CD4-positive, alpha-beta T cell treated with Interleukin-15 for 1 hour (primary cell): ENCODE results near the gene SLA2.

Experiments
- DNase-seq: peaks from one replicate; pipeline ENCODE4 v3.0.0-alpha.2; 2020

SLA2 gene

DNA sequence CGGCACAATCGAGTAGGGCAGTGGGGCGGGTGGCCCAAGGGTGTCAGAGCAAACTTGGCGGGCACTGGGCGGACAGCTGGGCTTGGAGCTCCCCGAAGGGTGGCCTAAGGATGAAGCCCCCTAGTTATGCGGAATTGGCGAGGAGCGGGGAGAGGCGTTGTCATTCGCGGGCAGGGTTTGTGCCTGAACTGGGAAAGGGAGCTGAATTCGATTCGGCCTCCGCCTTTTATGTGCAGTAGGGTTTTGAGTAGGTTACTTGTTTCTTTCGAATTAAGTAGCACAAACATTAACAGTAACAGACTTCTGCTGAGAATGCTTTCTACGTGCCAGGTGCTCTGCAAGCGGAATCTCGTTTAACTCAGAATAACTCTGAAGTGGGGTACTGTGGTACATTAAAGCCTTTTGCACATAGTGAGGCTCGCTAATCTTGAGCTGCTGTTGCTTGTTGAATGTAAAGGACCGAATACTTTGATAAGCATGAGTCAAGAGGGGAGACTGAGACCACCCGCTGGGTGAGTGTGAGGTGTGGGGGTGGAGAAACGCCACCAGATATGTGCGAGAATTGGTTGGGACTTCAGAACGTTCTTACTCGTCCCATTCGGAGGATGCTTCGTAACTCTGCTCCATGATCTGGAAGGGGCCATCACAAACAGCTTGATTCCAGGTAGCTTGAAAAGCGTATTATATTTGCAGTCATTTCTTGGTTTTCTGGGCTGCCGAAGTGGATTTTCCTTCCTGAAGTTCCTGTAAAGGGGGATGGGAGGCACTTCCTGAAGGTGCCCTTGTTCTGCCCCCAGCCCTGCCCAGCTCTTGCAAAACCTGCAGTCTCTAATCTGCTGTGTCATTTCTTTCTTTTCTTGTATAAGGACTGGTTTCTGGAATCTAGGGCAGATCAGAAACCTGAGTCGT lies 39.6 kb downstream of the SLA2 start:
- DNase-seq = peak; percentile 41

DNA sequence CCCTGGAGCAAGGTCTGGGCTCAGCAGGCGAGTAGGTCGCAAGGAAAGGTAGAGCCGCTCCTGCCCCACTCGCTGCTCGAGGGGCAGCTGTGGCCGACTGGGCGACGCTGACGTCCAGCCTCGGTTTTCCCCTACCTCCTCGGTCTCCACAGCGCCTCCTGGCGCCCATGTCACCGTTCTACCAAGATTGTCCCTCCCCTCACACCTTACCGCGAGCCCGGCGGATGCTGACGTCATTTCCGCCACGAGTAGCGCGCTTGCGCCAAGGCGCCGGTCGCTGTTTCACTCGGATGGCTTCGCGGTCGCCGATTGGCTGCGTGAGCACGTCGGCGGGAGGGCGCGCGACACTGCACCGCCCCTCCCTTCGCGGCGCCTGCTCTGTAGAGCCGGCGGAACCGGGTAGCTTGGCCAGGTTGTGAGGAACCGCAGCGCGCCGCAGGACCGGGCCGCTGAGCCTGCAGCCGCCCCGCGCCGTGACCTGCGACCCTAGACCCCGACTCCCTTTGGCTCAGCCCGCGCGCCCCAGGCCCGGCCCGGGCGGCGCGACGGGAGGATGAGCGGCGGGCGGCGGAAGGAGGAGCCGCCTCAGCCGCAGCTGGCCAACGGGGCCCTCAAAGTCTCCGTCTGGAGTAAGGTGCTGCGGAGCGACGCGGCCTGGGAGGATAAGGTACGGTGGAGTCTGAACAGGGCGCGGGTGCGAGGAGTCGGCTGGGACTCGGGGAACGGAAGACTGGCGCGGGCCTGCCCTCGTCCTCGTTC lies 40.4 kb downstream of the SLA2 start, which contains the start of gene RAB5IF:
RAB5IF (plus strand) TSS at position 381 of the 759 bp plus-strand sequence; CDS start at position 554, 173 bp downstream.
- peak; percentile 99 for DNase-seq

DNA sequence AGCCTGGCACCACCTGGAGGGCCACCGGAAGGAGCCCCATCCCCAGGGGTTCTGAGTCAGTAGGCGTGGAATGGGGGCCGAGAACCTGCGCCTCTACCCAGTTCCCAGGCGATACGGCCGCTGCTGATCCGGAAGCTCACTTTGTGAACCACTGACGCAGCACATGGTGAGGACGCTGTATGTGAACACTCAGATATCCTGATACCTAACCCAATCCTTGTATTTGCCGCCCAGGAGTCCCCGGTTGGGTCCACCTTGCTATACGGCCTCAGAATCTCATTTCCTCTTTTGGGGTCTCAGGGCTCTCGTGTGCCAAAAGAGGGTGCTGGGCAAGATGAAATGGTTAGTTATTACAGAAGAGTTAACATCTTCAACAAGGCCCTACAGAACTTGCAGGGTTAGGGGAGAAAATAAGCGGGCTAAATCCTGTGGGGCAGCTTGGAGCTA lies 41.0 kb downstream of the SLA2 start:
- DNase-seq = peak; percentile 74

DNA sequence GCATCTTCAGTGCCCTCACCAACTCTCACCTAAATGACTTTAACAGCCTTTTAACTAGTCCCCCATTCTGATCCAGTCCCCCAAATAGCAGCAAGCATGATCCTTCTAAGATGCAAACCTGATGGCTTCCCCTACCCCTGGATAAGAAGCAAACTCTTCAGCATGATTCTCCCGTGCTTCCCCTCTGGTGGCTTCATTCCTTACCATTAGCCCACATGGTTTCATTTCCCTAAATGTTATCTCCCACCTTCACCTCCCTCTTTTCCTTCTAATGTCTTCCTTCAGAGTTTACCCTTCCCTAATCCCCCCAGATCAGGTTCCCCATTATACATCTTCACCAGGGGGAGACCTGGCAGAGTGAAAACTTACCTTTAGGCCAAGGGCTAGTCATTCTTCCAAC lies 44.5 kb downstream of the SLA2 start:
- no peak for DNase-seq

DNA sequence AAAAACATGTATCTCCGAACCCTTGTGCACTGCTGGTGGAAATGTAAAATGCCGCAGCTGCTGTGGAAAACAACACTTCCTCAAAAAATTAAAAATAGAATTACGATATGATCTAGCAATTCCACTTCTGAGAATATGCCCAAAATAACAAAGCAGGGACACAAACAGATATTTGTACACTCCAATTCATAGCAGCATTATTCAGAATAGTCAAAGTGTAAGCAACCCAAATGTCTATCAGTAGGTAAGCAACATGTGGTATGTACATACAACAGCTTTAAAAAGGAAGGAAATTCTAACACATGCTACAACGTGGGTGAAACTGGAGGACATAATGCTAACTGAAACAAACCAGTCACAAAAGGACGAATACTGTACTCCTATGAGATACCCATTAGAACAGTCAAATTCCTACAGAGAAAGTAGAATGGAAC lies 46.1 kb downstream of the SLA2 start:
- DNase-seq = no peak

GRCh38 chr20:36593347-36593929 lies 52.6 kb downstream of the SLA2 start:
- no peak for DNase-seq

- peak; percentile 74 for DNase-seq
Measured at GRCh38 chr20:36591854-36592641, 53.9 kb downstream of the SLA2 start.

- DNase-seq = no peak
Measured at GRCh38 chr20:36591281-36591680, 54.7 kb downstream of the SLA2 start.

DNA sequence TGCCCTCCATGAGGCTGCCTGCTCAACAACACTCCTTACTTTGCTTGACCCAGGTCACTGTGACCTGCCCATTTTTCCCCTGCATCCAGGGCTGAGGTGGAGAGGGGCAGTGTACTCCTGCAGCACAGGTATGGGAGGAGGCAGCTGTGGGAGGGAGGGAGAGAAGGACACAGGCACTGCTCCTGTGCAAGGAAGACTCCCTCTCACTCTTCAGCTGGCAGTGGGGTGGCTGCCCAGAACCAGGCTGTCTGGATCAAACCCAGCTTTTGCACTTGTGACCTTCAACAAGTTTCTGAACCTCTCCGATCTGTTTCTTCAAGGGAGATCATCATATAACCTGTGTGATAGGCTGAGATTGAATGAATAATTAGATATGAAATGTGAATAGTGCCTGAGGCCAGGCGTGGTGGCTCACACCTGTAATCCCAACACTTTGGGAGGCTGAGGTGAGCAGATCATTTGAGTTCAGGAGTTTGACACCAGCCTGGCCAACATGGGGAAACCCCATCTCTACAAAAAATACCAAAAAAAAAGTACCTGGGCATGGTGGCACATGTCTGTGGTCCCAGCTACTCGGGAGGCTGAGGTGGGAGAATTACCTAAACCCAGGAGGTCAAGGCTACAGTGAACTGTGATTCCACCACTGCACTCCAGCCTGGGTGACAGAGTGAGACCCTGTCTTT lies 58.5 kb downstream of the SLA2 start:
- DNase-seq = no peak

- DNase-seq = no peak
Measured at GRCh38 chr20:36585410-36586125, 60.4 kb downstream of the SLA2 start.

- DNase-seq = no peak
Measured at GRCh38 chr20:36584018-36584481, 61.9 kb downstream of the SLA2 start.

- no peak for DNase-seq
Measured at GRCh38 chr20:36582821-36583220, 63.2 kb downstream of the SLA2 start.

- DNase-seq = no peak
Measured at GRCh38 chr20:36582322-36582721, 63.7 kb downstream of the SLA2 start.

- DNase-seq = no peak
Measured at GRCh38 chr20:36579996-36580545, 65.9 kb downstream of the SLA2 start.

DNA sequence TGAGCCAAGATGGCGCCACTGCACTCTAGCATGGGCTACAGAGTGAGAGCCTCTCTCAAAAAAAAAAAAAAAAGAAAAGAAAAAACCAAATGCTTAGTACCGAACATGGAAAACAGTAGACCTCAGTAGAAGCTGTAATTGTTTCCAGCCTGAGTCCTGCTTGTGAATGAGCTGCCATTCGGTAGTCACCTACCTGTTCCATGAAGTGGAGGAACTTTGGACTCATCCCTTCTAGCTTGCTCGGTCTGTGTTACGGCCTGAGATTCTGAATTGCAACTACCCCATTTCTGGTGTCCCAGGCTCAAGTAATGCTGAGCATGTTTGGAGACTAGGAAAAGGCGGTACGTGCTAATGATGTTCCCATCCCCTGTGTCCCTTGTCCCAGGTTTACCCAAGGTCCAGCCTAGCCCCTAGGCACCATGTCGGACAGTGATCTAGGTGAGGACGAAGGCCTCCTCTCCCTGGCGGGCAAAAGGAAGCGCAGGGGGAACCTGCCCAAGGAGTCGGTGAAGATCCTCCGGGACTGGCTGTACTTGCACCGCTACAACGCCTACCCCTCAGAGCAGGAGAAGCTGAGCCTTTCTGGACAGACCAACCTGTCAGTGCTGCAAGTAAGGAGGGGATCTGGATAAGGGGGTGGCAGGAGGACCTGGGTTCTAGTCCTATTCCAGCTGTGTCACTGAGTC lies 67.5 kb downstream of the SLA2 start:
- DNase-seq = no peak

- no peak for DNase-seq
Measured at GRCh38 chr20:36576081-36576445, 69.9 kb downstream of the SLA2 start.

DNA sequence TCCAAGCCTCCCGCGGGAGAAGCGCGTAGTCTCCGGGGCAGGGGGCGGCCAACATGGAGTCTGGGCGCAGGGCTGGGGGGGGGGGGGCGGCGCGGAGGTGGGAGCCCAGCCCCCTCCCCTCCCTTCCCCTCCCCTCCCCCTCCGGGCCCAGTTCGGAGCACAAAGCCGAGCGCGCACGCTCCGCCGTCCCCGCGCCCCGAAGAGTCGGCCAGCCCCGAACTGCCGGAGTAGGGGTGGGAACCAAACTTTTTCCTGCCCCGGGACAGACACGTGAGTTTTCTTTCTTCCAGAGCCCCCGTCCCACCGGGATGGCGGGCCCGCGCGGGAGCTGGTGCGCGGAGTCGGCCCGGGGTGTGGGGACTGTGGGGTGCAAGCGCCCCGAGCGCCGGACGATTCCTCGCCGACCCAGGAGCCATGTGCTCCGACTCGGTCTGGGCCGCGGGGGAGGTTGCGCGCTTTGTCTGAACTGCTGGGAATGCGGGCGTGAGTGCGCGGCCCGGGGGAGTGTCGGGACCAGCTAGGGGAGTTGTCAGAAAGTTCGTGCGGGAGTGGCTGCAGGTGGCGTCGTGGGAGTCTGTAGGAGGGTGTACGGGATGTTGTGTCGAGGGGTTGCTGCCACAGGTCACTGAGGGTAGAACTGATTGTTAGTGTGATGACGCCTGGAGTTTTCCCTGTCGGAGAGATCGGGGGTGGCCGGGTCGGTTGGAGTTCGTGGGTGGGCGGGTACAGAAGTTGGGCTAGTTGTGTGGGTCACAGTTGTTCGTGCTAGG lies 71.4 kb downstream of the SLA2 start:
- peak; percentile 56 for DNase-seq

GRCh38 chr20:36573798-36574365 lies 72.1 kb downstream of the SLA2 start:
- DNase-seq = peak; percentile 58
